GM18517 (cell line): ENCODE results near the gene VPS13D.
"Not testable (repeated sequence)": the region's sequence is repeated elsewhere in the genome, so short reads cannot be mapped to it uniquely, and the experiment has no call there.

Experiments
- ATAC-seq: cut with Tn5 transposase; IDR thresholded peaks from one replicate; pipeline ENCODE4 v1.9.1; 2021; ENCODE audit warnings: mild to moderate bottlenecking, moderate library complexity; ENCODE audit not compliant: unreplicated experiment

VPS13D gene

GRCh38 chr1:12444329-12444841, 214.6 kb downstream of the VPS13D start:
- no peak for ATAC-seq

GRCh38 chr1:12445257-12445656, 215.4 kb downstream of the VPS13D start:
- no peak for ATAC-seq

- ATAC-seq, result no peak
These were observed 216.8 kb downstream of the VPS13D start for GRCh38 chr1:12446593-12446992.

- no peak for ATAC-seq
These were observed 217.5 kb downstream of the VPS13D start for GRCh38 chr1:12447307-12447706.

GRCh38 chr1:12447849-12448312, 218.1 kb downstream of the VPS13D start:
- no peak for ATAC-seq

- no peak for ATAC-seq
These were observed 218.9 kb downstream of the VPS13D start for GRCh38 chr1:12448746-12449177.

GRCh38 chr1:12450090-12450755, 220.4 kb downstream of the VPS13D start:
- ATAC-seq, result no peak

GRCh38 chr1:12450756-12451559, 221.1 kb downstream of the VPS13D start:
- ATAC-seq, result no peak

- no peak for ATAC-seq
These were observed 221.7 kb downstream of the VPS13D start for GRCh38 chr1:12451560-12451900.

GRCh38 chr1:12452262-12452661, 222.4 kb downstream of the VPS13D start:
- ATAC-seq, result no peak

- no peak for ATAC-seq
These were observed 223.8 kb downstream of the VPS13D start for GRCh38 chr1:12453400-12454343.

GRCh38 chr1:12454406-12455391, 224.9 kb downstream of the VPS13D start:
- no peak for ATAC-seq

- ATAC-seq, result not testable (repeated sequence)
These were observed 226.3 kb downstream of the VPS13D start for GRCh38 chr1:12456081-12456480.

- ATAC-seq, result no peak
These were observed 227.1 kb downstream of the VPS13D start for GRCh38 chr1:12456979-12457378.

- ATAC-seq, result no peak
These were observed 227.9 kb downstream of the VPS13D start for GRCh38 chr1:12457771-12458170.

GRCh38 chr1:12458571-12458970, 228.7 kb downstream of the VPS13D start:
- no peak for ATAC-seq

- no peak for ATAC-seq
These were observed 230.3 kb downstream of the VPS13D start for GRCh38 chr1:12460121-12460520.

- no peak for ATAC-seq
These were observed 231.2 kb downstream of the VPS13D start for GRCh38 chr1:12460911-12461621.

- ATAC-seq, result no peak
These were observed 231.9 kb downstream of the VPS13D start for GRCh38 chr1:12461754-12462153.
